Activated CD4-positive, alpha-beta T cell treated with anti-CD3 and anti-CD28 coated beads, Interleukin-2, amount 50 U/mL, for 48 hours (primary cell): ENCODE measurements around the gene ITIH5.

Source experiments
- DNase-seq, 2 experiments: peaks; one replicate each; pipeline ENCODE4 v3.0.0-alpha.2; 2020

ITIH5 gene

GRCh38 chr10:7625836-7626235 lies 40.9 kb downstream of the ITIH5 start:
- DNase-seq = no peak

GRCh38 chr10:7625009-7625408 lies 41.8 kb downstream of the ITIH5 start:
- DNase-seq = no peak

- no peak for DNase-seq
Measured at GRCh38 chr10:7622969-7623368, 43.8 kb downstream of the ITIH5 start.

- DNase-seq = no peak
Measured at GRCh38 chr10:7618461-7618860, 48.3 kb downstream of the ITIH5 start.

- no peak for DNase-seq
Measured at GRCh38 chr10:7611909-7612308, 54.9 kb downstream of the ITIH5 start.

GRCh38 chr10:7610651-7611389 lies 55.9 kb downstream of the ITIH5 start:
- DNase-seq = no peak

GRCh38 chr10:7610026-7610425 lies 56.7 kb downstream of the ITIH5 start:
- no peak for DNase-seq

- no peak for DNase-seq
Measured at GRCh38 chr10:7609556-7609955, 57.2 kb downstream of the ITIH5 start.

GRCh38 chr10:7608001-7608400 lies 58.8 kb downstream of the ITIH5 start:
- DNase-seq = no peak

- DNase-seq = no peak
Measured at GRCh38 chr10:7606951-7607404, 59.8 kb downstream of the ITIH5 start.

GRCh38 chr10:7605565-7606295 lies 61.0 kb downstream of the ITIH5 start:
- no peak for DNase-seq

- no peak for DNase-seq
Measured at GRCh38 chr10:7601023-7601656, 65.6 kb downstream of the ITIH5 start.

GRCh38 chr10:7598771-7599170 lies 68.0 kb downstream of the ITIH5 start:
- DNase-seq = no peak

GRCh38 chr10:7596356-7596755 lies 70.4 kb downstream of the ITIH5 start:
- DNase-seq = no peak

- no peak for DNase-seq
Measured at GRCh38 chr10:7593905-7594304, 72.9 kb downstream of the ITIH5 start.

GRCh38 chr10:7593063-7593462 lies 73.7 kb downstream of the ITIH5 start:
- DNase-seq = no peak

- DNase-seq = no peak
Measured at GRCh38 chr10:7592627-7593026, 74.1 kb downstream of the ITIH5 start.

GRCh38 chr10:7590271-7590670 lies 76.5 kb downstream of the ITIH5 start:
- DNase-seq = no peak

- no peak for DNase-seq
Measured at GRCh38 chr10:7589748-7590147, 77.0 kb downstream of the ITIH5 start.

- DNase-seq = no peak
Measured at GRCh38 chr10:7587865-7588188, 78.9 kb downstream of the ITIH5 start.

GRCh38 chr10:7587168-7587864 lies 79.5 kb downstream of the ITIH5 start:
- no peak for DNase-seq

- no peak for DNase-seq
Measured at GRCh38 chr10:7585228-7585627, 81.5 kb downstream of the ITIH5 start.

- no peak for DNase-seq
Measured at GRCh38 chr10:7583626-7584025, 83.1 kb downstream of the ITIH5 start.

- DNase-seq = no peak
Measured at GRCh38 chr10:7580520-7580919, 86.2 kb downstream of the ITIH5 start.
